Measurements from ENCODE around the gene DTX3L. TPM values are rescaled to one million over a fixed set of nuclear protein-coding genes. Genes with fewer than 3 reads are reported as not detected.

Gene DTX3L
- total and polyA plus RNA-seq, 2 of the 13 experiments (the other 11 are each of a cell fraction or from before 2014, with no cell fraction given) = 2.5 to 10.9 TPM

GRCh38 chr3:122572940-122573412, 8.8 kb downstream of the DTX3L start (continued):
- TF ChIP-seq, protein P1, sequence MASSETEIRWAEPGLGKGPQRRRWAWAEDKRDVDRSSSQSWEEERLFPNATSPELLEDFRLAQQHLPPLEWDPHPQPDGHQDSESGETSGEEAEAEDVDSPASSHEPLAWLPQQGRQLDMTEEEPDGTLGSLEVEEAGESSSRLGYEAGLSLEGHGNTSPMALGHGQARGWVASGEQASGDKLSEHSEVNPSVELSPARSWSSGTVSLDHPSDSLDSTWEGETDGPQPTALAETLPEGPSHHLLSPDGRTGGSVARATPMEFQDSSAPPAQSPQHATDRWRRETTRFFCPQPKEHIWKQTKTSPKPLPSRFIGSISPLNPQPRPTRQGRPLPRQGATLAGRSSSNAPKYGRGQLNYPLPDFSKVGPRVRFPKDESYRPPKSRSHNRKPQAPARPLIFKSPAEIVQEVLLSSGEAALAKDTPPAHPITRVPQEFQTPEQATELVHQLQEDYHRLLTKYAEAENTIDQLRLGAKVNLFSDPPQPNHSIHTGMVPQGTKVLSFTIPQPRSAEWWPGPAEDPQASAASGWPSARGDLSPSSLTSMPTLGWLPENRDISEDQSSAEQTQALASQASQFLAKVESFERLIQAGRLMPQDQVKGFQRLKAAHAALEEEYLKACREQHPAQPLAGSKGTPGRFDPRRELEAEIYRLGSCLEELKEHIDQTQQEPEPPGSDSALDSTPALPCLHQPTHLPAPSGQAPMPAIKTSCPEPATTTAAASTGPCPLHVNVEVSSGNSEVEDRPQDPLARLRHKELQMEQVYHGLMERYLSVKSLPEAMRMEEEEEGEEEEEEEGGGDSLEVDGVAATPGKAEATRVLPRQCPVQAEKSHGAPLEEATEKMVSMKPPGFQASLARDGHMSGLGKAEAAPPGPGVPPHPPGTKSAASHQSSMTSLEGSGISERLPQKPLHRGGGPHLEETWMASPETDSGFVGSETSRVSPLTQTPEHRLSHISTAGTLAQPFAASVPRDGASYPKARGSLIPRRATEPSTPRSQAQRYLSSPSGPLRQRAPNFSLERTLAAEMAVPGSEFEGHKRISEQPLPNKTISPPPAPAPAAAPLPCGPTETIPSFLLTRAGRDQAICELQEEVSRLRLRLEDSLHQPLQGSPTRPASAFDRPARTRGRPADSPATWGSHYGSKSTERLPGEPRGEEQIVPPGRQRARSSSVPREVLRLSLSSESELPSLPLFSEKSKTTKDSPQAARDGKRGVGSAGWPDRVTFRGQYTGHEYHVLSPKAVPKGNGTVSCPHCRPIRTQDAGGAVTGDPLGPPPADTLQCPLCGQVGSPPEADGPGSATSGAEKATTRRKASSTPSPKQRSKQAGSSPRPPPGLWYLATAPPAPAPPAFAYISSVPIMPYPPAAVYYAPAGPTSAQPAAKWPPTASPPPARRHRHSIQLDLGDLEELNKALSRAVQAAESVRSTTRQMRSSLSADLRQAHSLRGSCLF (CRISPR knock-in tag; IDR thresholded peaks at IDR 0.05; ENCODE audit: borderline replicate concordance) = no peak
- TF ChIP-seq, protein P2, sequence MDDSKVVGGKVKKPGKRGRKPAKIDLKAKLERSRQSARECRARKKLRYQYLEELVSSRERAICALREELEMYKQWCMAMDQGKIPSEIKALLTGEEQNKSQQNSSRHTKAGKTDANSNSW (CRISPR knock-in tag; IDR thresholded peaks at IDR 0.05; ENCODE audit: borderline replicate concordance) = no peak
- TF ChIP-seq KLF11 (CRISPR knock-in tag; IDR thresholded peaks at IDR 0.05) = no peak
- TF ChIP-seq ZNF607 (CRISPR knock-in tag; IDR thresholded peaks at IDR 0.05; ENCODE audit: borderline replicate concordance) = no peak
- TF ChIP-seq AGO1 (IDR thresholded peaks at IDR 0.05; ENCODE audit: low read depth, low read length, poor library complexity, severe bottlenecking) = no peak
- TF ChIP-seq GRHL1 (CRISPR knock-in tag; conservative IDR thresholded peaks at IDR 0.05) = no peak
- no peak for TF ChIP-seq SMAD3 (CRISPR knock-in tag; IDR thresholded peaks at IDR 0.05)
- no peak for TF ChIP-seq ZNF101 (CRISPR knock-in tag; IDR thresholded peaks at IDR 0.05; ENCODE audit: borderline replicate concordance, low read depth)
- TF ChIP-seq ZNF124 (CRISPR knock-in tag; IDR thresholded peaks at IDR 0.05) = 0 out of 2 replicates have a peak, but pooled peaks have one; percentile 60
- no peak for TF ChIP-seq ARNTL (CRISPR knock-in tag; IDR thresholded peaks at IDR 0.05)
- TF ChIP-seq, protein P3, sequence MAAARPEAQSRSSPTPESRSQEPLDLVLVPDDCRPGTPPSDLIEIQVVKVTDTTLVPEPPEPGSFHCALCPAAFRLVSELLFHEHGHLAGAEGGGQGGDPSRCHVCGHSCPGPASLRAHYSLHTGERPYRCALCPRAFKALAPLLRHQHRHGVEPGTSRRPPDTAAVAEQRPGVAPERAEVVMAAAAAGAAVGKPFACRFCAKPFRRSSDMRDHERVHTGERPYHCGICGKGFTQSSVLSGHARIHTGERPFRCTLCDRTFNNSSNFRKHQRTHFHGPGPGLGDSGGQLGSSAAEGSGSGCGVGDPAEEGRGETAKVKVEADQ (CRISPR knock-in tag; IDR thresholded peaks at IDR 0.05; ENCODE audit: borderline replicate concordance) = no peak
- TF ChIP-seq ZNF704 (CRISPR knock-in tag; IDR thresholded peaks at IDR 0.05; ENCODE audit: borderline replicate concordance) = no peak
- TF ChIP-seq ATF6 (CRISPR knock-in tag; conservative IDR thresholded peaks at IDR 0.05) = no peak

Data from HepG2 (cell line).